GM12878 (cell line): ENCODE measurements around the gene STK32B. TPM values are rescaled to one million over a fixed set of nuclear protein-coding genes. Genes with fewer than 3 reads are reported as not detected.

Source experiments
- ATAC-seq: fragments of 200-7000 bp; cut with Tn5 transposase; 3 replicates; pipeline ENCODE4 v1.9.1; 2020; ENCODE audit warnings: mild to moderate bottlenecking, moderate library complexity
- BruUV-seq: library from RNA; stranded (reverse); fragments of 400-500 nt; replicated peaks from 2 replicates; lab custom pipeline; 2021; lab: Mats Ljungman, UMichigan
- CTCF ChIA-PET: fragments of 300-600 bp; sonication (Branson Sonifier 250); formaldehyde crosslinking; extraction: SDS; loops from one replicate; lab custom pipeline; 2021; ENCODE audit warnings: inconsistent platforms; lab: Yijun Ruan, JAX
- POLR2A ChIA-PET: fragments of 350-600 bp; formaldehyde crosslinking; extraction: SDS; loops from one replicate; lab custom pipeline; 2021; ENCODE audit warnings: inconsistent platforms; lab: Charles Lee
- RAD21 ChIA-PET: fragments of 300-600 bp; sonication (Branson Sonifier 250); formaldehyde crosslinking; loops from one replicate; lab custom pipeline; 2023; ENCODE audit warnings: antibody characterized with exemption; ENCODE audit not compliant: unreplicated experiment; lab: Charles Lee
- SMC1A ChIA-PET: fragments of 300-600 bp; sonication (Branson Sonifier 250); formaldehyde crosslinking; loops from one replicate; lab custom pipeline; 2023; ENCODE audit not compliant: unreplicated experiment, uncharacterized antibody; lab: Charles Lee
- DNase-seq: peaks from one replicate; pipeline ENCODE4 v3.0.0-alpha.2; 2011; ENCODE audit warnings: low read depth, low spot score
- FAIRE-seq: peaks from 3 replicates; lab custom pipeline; 2011; peaks lifted over from hg19 to GRCh38; lab: Jason Lieb, UNC
- H2AFZ ChIP-seq: 2 replicates; pipeline ENCODE4 v1.6.0; 2011; ENCODE audit warnings: low read depth, low read length, control low read depth; ENCODE audit not compliant: control insufficient read depth
- H3K27ac ChIP-seq: 2 replicates; pipeline ENCODE4 v1.5.1; 2011; ENCODE audit warnings: control low read depth; ENCODE audit not compliant: control insufficient read depth, insufficient read depth
- H3K27me3 ChIP-seq, 2 experiments: replicated peaks in 1 of 2; 2 replicates each; pipeline versions ENCODE4 v1.6.0 to v1.6.1; 2011; ENCODE audit warnings: low read length in 1 of 2; ENCODE audit not compliant: control insufficient read depth in 2 of 2, insufficient read depth in 2 of 2
- H3K36me3 ChIP-seq, 2 experiments: 2 replicates each; pipeline ENCODE4 v1.5.1; 2011; ENCODE audit warnings: low read length in 1 of 2; ENCODE audit not compliant: control insufficient read depth in 2 of 2, insufficient read depth in 2 of 2
- H3K4me1 ChIP-seq: 2 replicates; pipeline ENCODE4 v1.6.1; 2011; ENCODE audit warnings: mild to moderate bottlenecking, low read length, moderate library complexity, mixed read lengths; ENCODE audit not compliant: control insufficient read depth, insufficient read depth
- H3K4me2 ChIP-seq: 2 replicates; pipeline ENCODE4 v1.6.0; 2011; ENCODE audit warnings: control low read depth; ENCODE audit not compliant: control insufficient read depth, insufficient read depth
- H3K4me3 ChIP-seq: fragments of 200-600 bp; sonication (generic); 2 replicates; pipeline ENCODE4 v1.5.1; 2016
- H3K79me2 ChIP-seq: 2 replicates; pipeline ENCODE4 v1.6.0; 2011; ENCODE audit warnings: low read length; ENCODE audit not compliant: control insufficient read depth, insufficient read depth
- H3K9ac ChIP-seq: 2 replicates; pipeline ENCODE4 v1.8.0; 2011; ENCODE audit warnings: low read length, control low read depth, mixed read lengths; ENCODE audit not compliant: control insufficient read depth, insufficient read depth
- H3K9me3 ChIP-seq: replicated peaks from 3 replicates; pipeline ENCODE4 v1.5.1; 2011; ENCODE audit warnings: mild to moderate bottlenecking, low read length; ENCODE audit not compliant: control insufficient read depth, insufficient read depth
- H4K20me1 ChIP-seq: 2 replicates; pipeline ENCODE4 v1.6.0; 2011; ENCODE audit not compliant: control insufficient read depth, insufficient read depth
- CREM ChIP-seq: IDR thresholded peaks from 2 replicates; pipeline ENCODE4 v1.6.1; 2014; ENCODE audit warnings: antibody characterized with exemption, low read depth
- NFIC ChIP-seq: IDR thresholded peaks from 2 replicates; pipeline ENCODE4 v1.6.1; 2012; ENCODE audit warnings: low read depth, mild to moderate bottlenecking, inconsistent platforms, low read length, moderate library complexity
- NFYB ChIP-seq: IDR thresholded peaks from 2 replicates; pipeline ENCODE4 v1.6.1; 2011; ENCODE audit warnings: low read depth, mild to moderate bottlenecking, low read length, improper control_type of control experiment, moderate library complexity; ENCODE audit not compliant: insufficient read depth
- NR2C1 ChIP-seq: fragments of 450-650 bp; IDR thresholded peaks from 2 replicates; pipeline ENCODE4 v1.6.1; 2017; ENCODE audit warnings: antibody characterized with exemption, mild to moderate bottlenecking, moderate library complexity
- NR2F1 ChIP-seq: fragments of 450-650 bp; conservative IDR thresholded peaks from 2 replicates; pipeline ENCODE4 v1.6.1; 2017; ENCODE audit warnings: mild to moderate bottlenecking
- SIN3A ChIP-seq: IDR thresholded peaks from 2 replicates; pipeline ENCODE4 v1.6.1; 2012; ENCODE audit warnings: low read depth, low read length, improper control_type of control experiment
- SMC3 ChIP-seq: IDR thresholded peaks from 2 replicates; pipeline ENCODE4 v1.6.1; 2011; ENCODE audit warnings: low read length, improper control_type of control experiment, borderline replicate concordance
- SP1 ChIP-seq: IDR thresholded peaks from one replicate; pipeline ENCODE4 v1.6.1; 2011; ENCODE audit warnings: low read depth, low read length
- SUPT20H ChIP-seq: IDR thresholded peaks from 2 replicates; pipeline ENCODE4 v1.6.1; 2011; ENCODE audit warnings: low read depth, mild to moderate bottlenecking, low read length, moderate library complexity, borderline replicate concordance; ENCODE audit not compliant: control insufficient read depth
- ZNF384 ChIP-seq: IDR thresholded peaks from 2 replicates; pipeline ENCODE4 v1.6.1; 2012; ENCODE audit warnings: low read depth, mild to moderate bottlenecking, low read length, improper control_type of control experiment, borderline replicate concordance
- WGBS: methylation state at CpG from one replicate; pipeline ENCODE4 v1.1.6; 2016; ENCODE audit warnings: low lambda C conversion rate; ENCODE audit not compliant: insufficient replicate concordance, insufficient coverage; ENCODE audit errors: missing lambda C conversion rate; 5-methylcytosine and 5-hydroxymethylcytosine counted together
- in situ Hi-C: fragments of 300-500 bp; cut with MboI; formaldehyde crosslinking; loops from 9 replicates; pipeline ENCODE4 v1.14.3; 2018; ENCODE audit warnings: mixed read lengths
- intact Hi-C: fragments of 100-400 bp; cut with micrococcal nuclease; formaldehyde crosslinking; loops from one replicate; pipeline ENCODE4 v1.14.2; 2022; ENCODE audit not compliant: unreplicated experiment
- polyA plus RNA-seq, 11 experiments: library from polyadenylated mRNA; depleted of rRNA in 4 of 11; unstranded in 6 of 11; stranded (reverse) in 5 of 11; fragments of >200 nt; fragmentation: Nextera tagmentation in 4 of 11; fragmentation: Illumina TruSeq in 1 of 11; extraction: Ambion mirVana in 4 of 11; extraction: Trizol in 1 of 11; gene quantifications; 1 replicate in 1 of 11; 2 replicates in 10 of 11; pipeline versions ENCODE4 v1.2.1 to v1.2.3, GENCODE V29; 2011 to 2016; ENCODE audit warnings: inconsistent platforms in 2 of 11, missing spikeins in 2 of 11, low read depth in 1 of 11
- total RNA-seq, 4 experiments: library from RNA; depleted of rRNA in 3 of 4; stranded (reverse); fragments of >200 nt in 3 of 4; fragmentation: Illumina TruSeq in 1 of 4; extraction: Trizol in 1 of 4; gene quantifications; 2 replicates each; pipeline versions ENCODE4 v1.2.1 to v1.2.3, GENCODE V29; 2013 to 2021
- TF ChIP-seq, protein P1 (sequence below): IDR thresholded peaks from 2 replicates; pipeline ENCODE4 v1.6.1; 2012; ENCODE audit warnings: low read depth, low read length, improper control_type of control experiment
- TF ChIP-seq, protein P2 (sequence below): IDR thresholded peaks from 2 replicates; pipeline ENCODE4 v1.6.1; 2012; ENCODE audit warnings: low read length, inconsistent platforms
- TF ChIP-seq, protein P3 (sequence below): IDR thresholded peaks from 2 replicates; pipeline ENCODE4 v1.6.1; 2011; ENCODE audit warnings: low read depth, low read length, improper control_type of control experiment, borderline replicate concordance
- TF ChIP-seq, protein P4 (sequence below): fragments of 450-650 bp; IDR thresholded peaks from 2 replicates; pipeline ENCODE4 v1.6.1; 2017; ENCODE audit warnings: borderline replicate concordance

The STK32B gene
- total and polyA plus RNA-seq, 10 of the 15 experiments (the other 5 are each of a cell fraction or from before 2014, with no cell fraction given) = 0.04 to 0.12 (median 0.08) TPM; not detected in 7

DNA sequence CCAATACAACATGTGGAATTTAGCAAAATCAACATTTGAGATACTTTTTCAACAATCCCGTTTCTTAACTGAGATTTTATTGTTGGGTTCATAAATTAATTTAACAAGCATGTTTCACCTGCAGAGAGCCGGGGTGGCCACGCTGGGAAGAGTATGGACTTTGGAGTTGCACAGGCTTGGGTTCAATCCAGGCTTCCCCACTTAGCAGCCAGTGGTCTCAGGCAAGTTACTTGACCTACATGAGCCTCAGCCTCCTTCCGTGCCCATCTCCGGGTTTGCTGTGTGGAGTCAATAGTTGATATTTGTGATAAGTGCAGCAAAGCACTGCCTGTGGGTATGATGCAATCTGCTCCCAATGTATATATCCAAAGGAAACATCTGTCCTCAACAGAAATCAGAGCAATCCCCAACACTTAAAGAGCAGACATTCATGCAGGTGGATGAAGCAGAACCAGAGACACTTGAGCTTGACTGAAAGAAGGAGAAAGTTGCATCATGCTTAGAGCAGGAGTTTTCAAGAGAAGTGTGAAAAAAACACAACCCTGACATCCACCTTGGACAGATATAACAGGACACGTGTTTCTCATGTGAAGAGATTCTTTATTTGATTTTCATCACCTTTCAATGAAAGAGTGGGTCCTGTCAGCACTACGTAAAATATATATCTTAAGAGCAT, 37.1 kb upstream of the STK32B start (continued):
- TF ChIP-seq, protein P1, sequence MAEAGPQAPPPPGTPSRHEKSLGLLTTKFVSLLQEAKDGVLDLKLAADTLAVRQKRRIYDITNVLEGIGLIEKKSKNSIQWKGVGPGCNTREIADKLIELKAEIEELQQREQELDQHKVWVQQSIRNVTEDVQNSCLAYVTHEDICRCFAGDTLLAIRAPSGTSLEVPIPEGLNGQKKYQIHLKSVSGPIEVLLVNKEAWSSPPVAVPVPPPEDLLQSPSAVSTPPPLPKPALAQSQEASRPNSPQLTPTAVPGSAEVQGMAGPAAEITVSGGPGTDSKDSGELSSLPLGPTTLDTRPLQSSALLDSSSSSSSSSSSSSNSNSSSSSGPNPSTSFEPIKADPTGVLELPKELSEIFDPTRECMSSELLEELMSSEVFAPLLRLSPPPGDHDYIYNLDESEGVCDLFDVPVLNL = no peak

DNA sequence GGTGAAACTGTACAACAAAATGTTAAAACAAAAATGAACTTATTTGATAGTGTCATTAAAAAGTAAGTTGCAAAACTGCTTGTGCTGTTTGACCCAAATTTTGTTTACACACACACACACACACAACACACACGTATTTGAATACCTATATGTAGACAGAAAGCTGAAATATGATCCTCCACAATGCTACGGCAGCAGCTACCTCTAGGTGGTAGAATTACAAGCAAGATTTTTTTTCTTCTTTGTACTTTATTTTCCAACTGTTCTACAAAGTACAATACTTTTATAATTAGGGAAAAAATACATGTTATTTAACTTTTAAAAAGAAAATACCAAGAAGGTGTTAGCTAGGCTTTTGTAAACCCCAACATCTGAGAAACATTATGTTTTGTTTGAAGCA, 33.2 kb upstream of the STK32B start:
- POLR2A ChIA-PET = no interaction called here
- ATAC-seq (no peak), FAIRE-seq (no peak)
- BruUV-seq = no TSS peak
- intact Hi-C loops = no loop called here
- Histone ChIP-seq H3K36me3 (no peaks in the 10 kb centered on the region), H4K20me1 (no peaks in the 10 kb centered on the region), H3K9ac (no peak overlapping the region), H3K27ac (no peak overlapping the region), H3K79me2 (no peaks in the 10 kb centered on the region), H3K4me2 (no peak overlapping the region), H3K4me3 (no peak overlapping the region), H3K4me1 (no peaks in the 10 kb centered on the region), H2AFZ (no peak overlapping the region)
- CTCF ChIA-PET = no interaction called here
- SMC1A ChIA-PET = no interaction called here
- WGBS = 0% methylated on average over 2 of the region's 2 CpGs
- in situ Hi-C loops = no loop called here
- TF ChIP-seq SP1 = no peak
- TF ChIP-seq SIN3A = no peak
- no peak for TF ChIP-seq NFYB
- TF ChIP-seq ZNF384 = no peak
- TF ChIP-seq SMC3 = no peak
- no peak for TF ChIP-seq NFIC
- TF ChIP-seq, protein P2, sequence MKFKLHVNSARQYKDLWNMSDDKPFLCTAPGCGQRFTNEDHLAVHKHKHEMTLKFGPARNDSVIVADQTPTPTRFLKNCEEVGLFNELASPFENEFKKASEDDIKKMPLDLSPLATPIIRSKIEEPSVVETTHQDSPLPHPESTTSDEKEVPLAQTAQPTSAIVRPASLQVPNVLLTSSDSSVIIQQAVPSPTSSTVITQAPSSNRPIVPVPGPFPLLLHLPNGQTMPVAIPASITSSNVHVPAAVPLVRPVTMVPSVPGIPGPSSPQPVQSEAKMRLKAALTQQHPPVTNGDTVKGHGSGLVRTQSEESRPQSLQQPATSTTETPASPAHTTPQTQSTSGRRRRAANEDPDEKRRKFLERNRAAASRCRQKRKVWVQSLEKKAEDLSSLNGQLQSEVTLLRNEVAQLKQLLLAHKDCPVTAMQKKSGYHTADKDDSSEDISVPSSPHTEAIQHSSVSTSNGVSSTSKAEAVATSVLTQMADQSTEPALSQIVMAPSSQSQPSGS = no peak
- TF ChIP-seq CREM = no peak
- TF ChIP-seq NR2F1 = no peak
- TF ChIP-seq, protein P3, sequence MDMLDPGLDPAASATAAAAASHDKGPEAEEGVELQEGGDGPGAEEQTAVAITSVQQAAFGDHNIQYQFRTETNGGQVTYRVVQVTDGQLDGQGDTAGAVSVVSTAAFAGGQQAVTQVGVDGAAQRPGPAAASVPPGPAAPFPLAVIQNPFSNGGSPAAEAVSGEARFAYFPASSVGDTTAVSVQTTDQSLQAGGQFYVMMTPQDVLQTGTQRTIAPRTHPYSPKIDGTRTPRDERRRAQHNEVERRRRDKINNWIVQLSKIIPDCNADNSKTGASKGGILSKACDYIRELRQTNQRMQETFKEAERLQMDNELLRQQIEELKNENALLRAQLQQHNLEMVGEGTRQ = no peak
- TF ChIP-seq, protein P4, sequence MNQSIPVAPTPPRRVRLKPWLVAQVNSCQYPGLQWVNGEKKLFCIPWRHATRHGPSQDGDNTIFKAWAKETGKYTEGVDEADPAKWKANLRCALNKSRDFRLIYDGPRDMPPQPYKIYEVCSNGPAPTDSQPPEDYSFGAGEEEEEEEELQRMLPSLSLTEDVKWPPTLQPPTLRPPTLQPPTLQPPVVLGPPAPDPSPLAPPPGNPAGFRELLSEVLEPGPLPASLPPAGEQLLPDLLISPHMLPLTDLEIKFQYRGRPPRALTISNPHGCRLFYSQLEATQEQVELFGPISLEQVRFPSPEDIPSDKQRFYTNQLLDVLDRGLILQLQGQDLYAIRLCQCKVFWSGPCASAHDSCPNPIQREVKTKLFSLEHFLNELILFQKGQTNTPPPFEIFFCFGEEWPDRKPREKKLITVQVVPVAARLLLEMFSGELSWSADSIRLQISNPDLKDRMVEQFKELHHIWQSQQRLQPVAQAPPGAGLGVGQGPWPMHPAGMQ = no peak
- no peak for TF ChIP-seq NR2C1
- TF ChIP-seq SUPT20H = no peak
- TF ChIP-seq, all 136 proteins: peak for 0
- Histone ChIP-seq H3K27me3 (peaks cover 0 to 6% of the 10 kb centered on the region in 2 experiments; a peak in 1 of 4 replicates), H3K9me3 (no peaks in the 10 kb centered on the region)
- no peak for DNase-seq
- RAD21 ChIA-PET = interaction anchor here (0.6 kb wide), 1 partner anchor 76 kb away, joined by 3 read pairs; no protein-coding TSS in a partner anchor
